OCI-LY1 (cell line): ENCODE results near the gene KAT5.
"Not testable (repeated sequence)": the region's sequence is repeated elsewhere in the genome, so short reads cannot be mapped to it uniquely, and the experiment has no call there.

ENCODE experiments used
- H2AFZ ChIP-seq: fragments of 200-600 bp; sonication (generic), shearing (Covaris generic); 2 replicates; pipeline ENCODE4 v1.6.0; 2014; ENCODE audit warnings: antibody characterized with exemption, mild to moderate bottlenecking, low read length
- H3F3A ChIP-seq: fragments of 200-600 bp; sonication (generic), shearing (Covaris generic); 2 replicates; pipeline ENCODE4 v1.6.0; 2014; ENCODE audit warnings: mild to moderate bottlenecking, antibody characterized with exemption, low read length, moderate library complexity; ENCODE audit not compliant: insufficient read depth
- H3K27ac ChIP-seq: fragments of 200-600 bp; sonication (generic); 2 replicates; pipeline ENCODE4 v1.5.1; 2014; ENCODE audit warnings: low read length, mixed run types, mild to moderate bottlenecking, low read depth; ENCODE audit not compliant: poor library complexity, severe bottlenecking
- H3K27me3 ChIP-seq: fragments of 200-600 bp; sonication (generic); 2 replicates; pipeline ENCODE4 v1.6.0; 2014; ENCODE audit warnings: antibody characterized with exemption, mild to moderate bottlenecking, low read length, moderate library complexity; ENCODE audit not compliant: insufficient read depth
- H3K36me3 ChIP-seq: fragments of 200-600 bp; sonication (generic); 2 replicates; pipeline ENCODE4 v1.6.1; 2014; ENCODE audit warnings: mild to moderate bottlenecking, antibody characterized with exemption, low read length, moderate library complexity, mixed read lengths; ENCODE audit not compliant: insufficient read depth
- H3K4me1 ChIP-seq: fragments of 200-600 bp; sonication (generic); 2 replicates; pipeline ENCODE4 v1.5.1; 2014; ENCODE audit warnings: mild to moderate bottlenecking, low read length, moderate library complexity; ENCODE audit not compliant: insufficient read depth, severe bottlenecking
- H3K4me2 ChIP-seq: fragments of 200-600 bp; sonication (generic), shearing (Covaris generic); 2 replicates; pipeline ENCODE4 v1.6.1; 2014; ENCODE audit warnings: low read length
- H3K4me3 ChIP-seq: fragments of 200-600 bp; sonication (generic); 2 replicates; pipeline ENCODE4 v1.5.1; 2014; ENCODE audit warnings: low read length, low read depth, mild to moderate bottlenecking, mixed read lengths; ENCODE audit not compliant: poor library complexity, severe bottlenecking
- H3K79me2 ChIP-seq: fragments of 200-600 bp; shearing (Covaris generic); 2 replicates; pipeline ENCODE4 v1.6.1; 2016; ENCODE audit warnings: mixed run types, low read length, mixed read lengths; ENCODE audit not compliant: insufficient read depth
- H3K9ac ChIP-seq: fragments of 200-600 bp; sonication (generic), shearing (Covaris generic); 2 replicates; pipeline ENCODE4 v1.6.1; 2014; ENCODE audit warnings: mild to moderate bottlenecking, low read length, mixed read lengths
- H3K9me2 ChIP-seq: fragments of 200-600 bp; sonication (generic), shearing (Covaris generic); 2 replicates; pipeline ENCODE4 v1.6.1; 2014; ENCODE audit warnings: low read depth, mild to moderate bottlenecking, low read length, mixed read lengths
- H3K9me3 ChIP-seq: fragments of 200-600 bp; shearing (Covaris generic); 2 replicates; pipeline ENCODE4 v1.6.1; 2014; ENCODE audit warnings: low read length, mixed read lengths
- H4K20me1 ChIP-seq: fragments of 200-600 bp; sonication (generic), shearing (Covaris generic); 2 replicates; pipeline ENCODE4 v1.6.0; 2016; ENCODE audit warnings: mild to moderate bottlenecking, low read length; ENCODE audit not compliant: insufficient read depth
- EZH2 ChIP-seq: fragments of 200-600 bp; sonication (generic), shearing (Covaris generic); IDR thresholded peaks from 2 replicates; pipeline ENCODE4 v1.8.0; 2017; ENCODE audit warnings: borderline replicate concordance, mixed run types, mild to moderate bottlenecking, antibody characterized with exemption, low read length, moderate library complexity, mixed read lengths
- TF ChIP-seq, protein P1 (sequence below): fragments of 200-600 bp; sonication (generic), shearing (Covaris generic); IDR thresholded peaks from 2 replicates; pipeline ENCODE4 v1.5.1; 2017; ENCODE audit warnings: mild to moderate bottlenecking, antibody characterized with exemption, low read length, moderate library complexity, mixed read lengths

The KAT5 gene

DNA sequence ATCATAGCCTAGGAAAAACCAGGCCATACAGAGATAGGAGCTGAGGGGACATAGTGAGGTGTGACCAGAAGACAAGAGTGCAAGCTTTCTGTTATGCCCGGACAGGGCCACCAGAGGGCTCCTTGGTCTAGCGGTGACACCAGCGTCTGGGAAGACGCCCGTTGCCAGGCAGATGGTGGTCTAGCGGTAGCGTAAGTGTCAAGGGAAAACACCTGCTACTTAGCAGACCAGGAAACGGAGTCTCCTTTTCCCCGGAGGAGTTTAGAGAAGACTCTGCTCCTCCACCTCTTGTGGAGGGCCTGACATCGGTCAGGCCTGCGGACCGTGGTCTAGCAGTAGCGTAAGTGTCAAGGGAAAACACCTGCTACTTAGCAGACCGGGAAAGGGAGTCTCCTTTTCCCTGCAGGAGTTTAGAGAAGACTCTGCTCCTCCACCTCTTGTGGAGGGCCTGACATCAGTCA lies 5.7 kb upstream of the KAT5 start:
- H4K20me1 ChIP-seq, H3F3A ChIP-seq, H3K27me3 ChIP-seq, H3K9me2 ChIP-seq, H3K27ac ChIP-seq, H3K79me2 ChIP-seq, H2AFZ ChIP-seq, H3K9ac ChIP-seq, H3K9me3 ChIP-seq, H3K36me3 ChIP-seq: not testable (repeated sequence)
- Histone ChIP-seq H3K4me1 (peaks cover 14% of the 10 kb centered on the region), H3K4me3 (peak overlapping the region; percentile 32), H3K4me2 (peak overlapping the region; percentile 59)
- TF ChIP-seq, protein P1, sequence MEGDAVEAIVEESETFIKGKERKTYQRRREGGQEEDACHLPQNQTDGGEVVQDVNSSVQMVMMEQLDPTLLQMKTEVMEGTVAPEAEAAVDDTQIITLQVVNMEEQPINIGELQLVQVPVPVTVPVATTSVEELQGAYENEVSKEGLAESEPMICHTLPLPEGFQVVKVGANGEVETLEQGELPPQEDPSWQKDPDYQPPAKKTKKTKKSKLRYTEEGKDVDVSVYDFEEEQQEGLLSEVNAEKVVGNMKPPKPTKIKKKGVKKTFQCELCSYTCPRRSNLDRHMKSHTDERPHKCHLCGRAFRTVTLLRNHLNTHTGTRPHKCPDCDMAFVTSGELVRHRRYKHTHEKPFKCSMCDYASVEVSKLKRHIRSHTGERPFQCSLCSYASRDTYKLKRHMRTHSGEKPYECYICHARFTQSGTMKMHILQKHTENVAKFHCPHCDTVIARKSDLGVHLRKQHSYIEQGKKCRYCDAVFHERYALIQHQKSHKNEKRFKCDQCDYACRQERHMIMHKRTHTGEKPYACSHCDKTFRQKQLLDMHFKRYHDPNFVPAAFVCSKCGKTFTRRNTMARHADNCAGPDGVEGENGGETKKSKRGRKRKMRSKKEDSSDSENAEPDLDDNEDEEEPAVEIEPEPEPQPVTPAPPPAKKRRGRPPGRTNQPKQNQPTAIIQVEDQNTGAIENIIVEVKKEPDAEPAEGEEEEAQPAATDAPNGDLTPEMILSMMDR = peak; percentile 49

DNA sequence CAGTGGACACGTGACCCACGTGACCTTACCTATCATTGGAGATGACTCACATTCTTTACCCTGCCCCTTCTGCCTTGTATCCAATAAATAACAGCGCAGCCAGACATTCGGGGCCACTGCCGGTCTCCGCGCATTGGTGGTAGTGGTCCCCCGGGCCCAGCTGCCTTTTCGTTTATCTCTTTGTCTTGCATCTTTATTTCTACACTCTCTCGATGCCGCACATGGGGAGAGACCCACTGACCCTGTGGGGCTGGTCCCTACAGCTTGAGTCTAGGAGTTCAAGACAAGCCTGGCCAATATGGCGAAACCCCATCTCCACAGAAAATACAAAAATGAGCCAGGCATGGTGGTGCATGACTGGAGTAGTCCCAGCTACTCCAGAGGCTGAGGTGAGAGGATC lies 5.0 kb upstream of the KAT5 start:
- H3K4me1 ChIP-seq = peaks cover 17% of the 10 kb centered on the region
- not testable (repeated sequence) for H3F3A ChIP-seq, H4K20me1 ChIP-seq, H2AFZ ChIP-seq, H3K9me2 ChIP-seq, H3K36me3 ChIP-seq, H3K4me3 ChIP-seq, H3K79me2 ChIP-seq, H3K9me3 ChIP-seq, H3K27ac ChIP-seq, H3K9ac ChIP-seq, H3K4me2 ChIP-seq, H3K27me3 ChIP-seq

DNA sequence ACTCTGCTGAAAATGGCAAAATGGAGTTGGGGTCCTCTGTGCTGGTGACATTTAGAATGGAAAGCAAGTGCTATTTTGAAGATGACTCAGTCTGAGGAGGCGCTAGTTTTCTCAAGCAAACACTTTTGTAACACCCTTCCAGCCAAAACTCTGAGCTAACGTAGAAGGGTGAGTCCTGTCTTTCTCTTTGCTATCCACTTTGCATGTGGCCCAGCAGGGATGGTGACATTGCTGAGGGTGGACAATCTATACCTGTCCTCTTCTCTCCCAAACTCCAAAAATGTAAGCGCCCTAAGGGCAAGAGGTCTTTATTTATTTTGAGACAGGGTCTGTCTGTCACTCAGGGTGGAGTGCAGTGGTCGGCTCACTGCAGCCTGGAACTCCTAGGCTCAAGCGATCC lies 3.6 kb upstream of the KAT5 start:
- Histone ChIP-seq H3K9me3 (no peaks in the 10 kb centered on the region), H3K27ac (no peak overlapping the region), H3K4me2 (no peak overlapping the region), H3K9me2 (no peaks in the 10 kb centered on the region), H3K27me3 (no peaks in the 10 kb centered on the region), H3F3A (no peaks in the 10 kb centered on the region), H3K9ac (no peak overlapping the region), H3K79me2 (no peaks in the 10 kb centered on the region), H3K4me1 (peaks cover 26% of the 10 kb centered on the region), H3K4me3 (no peak overlapping the region), H4K20me1 (no peaks in the 10 kb centered on the region), H3K36me3 (peaks cover 5% of the 10 kb centered on the region; the same call in 1 of the 2 replicates), H2AFZ (no peak overlapping the region)
- TF ChIP-seq, protein P1 = no peak
- TF ChIP-seq EZH2 = no peak

DNA sequence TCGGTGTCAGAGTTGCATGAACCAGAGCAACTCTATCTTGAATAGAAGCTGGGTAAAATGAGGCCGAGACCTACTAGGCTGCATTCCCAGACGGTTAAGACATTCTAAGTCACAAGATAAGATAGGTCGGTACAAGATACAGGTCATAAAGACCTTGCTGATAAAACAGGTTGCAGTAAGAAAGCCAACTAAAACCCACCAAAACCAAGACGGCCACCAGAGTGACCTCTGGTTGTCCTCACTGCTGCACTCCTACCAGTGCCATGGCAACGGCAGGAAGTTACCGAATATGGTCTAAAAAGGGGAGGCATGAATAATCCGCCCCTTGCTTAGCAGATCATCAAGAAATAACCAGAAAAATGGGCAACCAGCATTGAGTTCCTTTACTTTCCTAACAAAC lies 2.4 kb upstream of the KAT5 start:
- TF ChIP-seq EZH2 = no peak
- H3K4me1 ChIP-seq = peaks cover 26% of the 10 kb centered on the region
- no peak overlapping the region for H3K27ac ChIP-seq
- H3K36me3 ChIP-seq = peaks cover 17% of the 10 kb centered on the region
- no peak overlapping the region for H2AFZ ChIP-seq
- H3K4me3 ChIP-seq = no peak overlapping the region
- H3K4me2 ChIP-seq = no peak overlapping the region
- no peak overlapping the region for H3K9ac ChIP-seq
- H3K9me2 ChIP-seq = no peaks in the 10 kb centered on the region
- no peaks in the 10 kb centered on the region for H3K27me3 ChIP-seq
- no peaks in the 10 kb centered on the region for H3K79me2 ChIP-seq
- H3F3A ChIP-seq = no peaks in the 10 kb centered on the region
- no peaks in the 10 kb centered on the region for H4K20me1 ChIP-seq
- H3K9me3 ChIP-seq = no peaks in the 10 kb centered on the region
